Middle frontal gyrus (tissue), 1 donor: Measurements from ENCODE around the gene DNMT3B.
"Not testable (repeated sequence)": the region's sequence is repeated elsewhere in the genome, so short reads cannot be mapped to it uniquely, and the experiment has no call there.

ENCODE experiments used
- DNase-seq: peaks from one replicate; pipeline ENCODE4 v3.0.0-alpha.2; 2015; ENCODE audit warnings: low spot score; ENCODE audit errors: extremely low spot score

The DNMT3B gene

GRCh38 chr20:32789896-32790750 is 27.9 kb downstream of the DNMT3B start:
- DNase-seq, result peak; percentile 77

- no peak for DNase-seq
Measured at GRCh38 chr20:32790751-32791057, 28.5 kb downstream of the DNMT3B start.

- no peak for DNase-seq
Measured at GRCh38 chr20:32792316-32792715, 30.1 kb downstream of the DNMT3B start.

- DNase-seq, result no peak
Measured at GRCh38 chr20:32792731-32793458, 30.7 kb downstream of the DNMT3B start.

DNA sequence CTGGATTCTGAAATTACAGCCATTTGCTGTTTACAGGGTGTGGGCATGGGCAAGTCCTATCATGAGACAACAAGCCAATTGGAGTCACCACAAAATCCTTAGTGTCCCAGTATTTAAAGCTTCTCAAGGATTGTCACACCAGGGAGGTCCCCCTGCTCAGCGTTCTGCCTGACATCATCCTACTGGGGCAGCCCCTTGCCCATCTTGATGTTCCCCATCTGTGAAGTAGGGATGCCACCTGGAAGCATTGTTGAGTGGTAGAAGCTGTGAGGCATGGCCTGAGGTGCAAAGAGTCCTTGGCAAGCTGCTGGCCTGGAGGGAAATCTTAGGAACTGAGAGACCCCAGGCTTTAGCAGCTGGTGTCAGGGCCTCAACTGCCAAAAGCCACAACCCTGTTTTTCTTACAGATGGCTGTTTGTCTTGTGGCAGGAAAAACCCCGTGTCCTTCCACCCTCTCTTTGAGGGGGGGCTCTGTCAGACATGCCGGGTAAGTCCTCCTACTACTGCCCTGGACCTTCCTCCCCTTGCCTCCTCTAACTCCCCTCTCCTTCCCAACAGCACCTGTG is 34.3 kb downstream of the DNMT3B start:
- DNase-seq, result no peak

DNA sequence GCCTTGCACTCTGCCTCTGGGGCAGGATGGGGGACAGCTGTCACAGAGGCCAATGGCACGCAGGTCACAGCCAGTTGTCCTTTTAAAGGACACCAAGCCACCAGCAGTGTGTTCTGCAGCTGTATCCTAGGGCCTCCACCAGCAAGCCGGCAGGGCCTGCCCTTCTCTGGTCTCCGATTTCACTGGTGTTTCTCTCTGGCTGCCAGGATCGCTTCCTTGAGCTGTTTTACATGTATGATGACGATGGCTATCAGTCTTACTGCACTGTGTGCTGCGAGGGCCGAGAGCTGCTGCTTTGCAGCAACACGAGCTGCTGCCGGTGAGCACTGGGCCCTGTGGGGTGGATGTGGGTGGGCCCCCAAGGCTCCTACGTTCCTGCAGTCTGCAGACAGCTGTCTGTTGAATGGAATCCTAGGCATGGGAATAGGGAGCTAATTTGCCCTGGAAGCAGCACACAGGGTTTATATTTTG is 34.8 kb downstream of the DNMT3B start:
- no peak for DNase-seq

GRCh38 chr20:32797571-32797970 is 35.4 kb downstream of the DNMT3B start:
- not testable (repeated sequence) for DNase-seq

DNA sequence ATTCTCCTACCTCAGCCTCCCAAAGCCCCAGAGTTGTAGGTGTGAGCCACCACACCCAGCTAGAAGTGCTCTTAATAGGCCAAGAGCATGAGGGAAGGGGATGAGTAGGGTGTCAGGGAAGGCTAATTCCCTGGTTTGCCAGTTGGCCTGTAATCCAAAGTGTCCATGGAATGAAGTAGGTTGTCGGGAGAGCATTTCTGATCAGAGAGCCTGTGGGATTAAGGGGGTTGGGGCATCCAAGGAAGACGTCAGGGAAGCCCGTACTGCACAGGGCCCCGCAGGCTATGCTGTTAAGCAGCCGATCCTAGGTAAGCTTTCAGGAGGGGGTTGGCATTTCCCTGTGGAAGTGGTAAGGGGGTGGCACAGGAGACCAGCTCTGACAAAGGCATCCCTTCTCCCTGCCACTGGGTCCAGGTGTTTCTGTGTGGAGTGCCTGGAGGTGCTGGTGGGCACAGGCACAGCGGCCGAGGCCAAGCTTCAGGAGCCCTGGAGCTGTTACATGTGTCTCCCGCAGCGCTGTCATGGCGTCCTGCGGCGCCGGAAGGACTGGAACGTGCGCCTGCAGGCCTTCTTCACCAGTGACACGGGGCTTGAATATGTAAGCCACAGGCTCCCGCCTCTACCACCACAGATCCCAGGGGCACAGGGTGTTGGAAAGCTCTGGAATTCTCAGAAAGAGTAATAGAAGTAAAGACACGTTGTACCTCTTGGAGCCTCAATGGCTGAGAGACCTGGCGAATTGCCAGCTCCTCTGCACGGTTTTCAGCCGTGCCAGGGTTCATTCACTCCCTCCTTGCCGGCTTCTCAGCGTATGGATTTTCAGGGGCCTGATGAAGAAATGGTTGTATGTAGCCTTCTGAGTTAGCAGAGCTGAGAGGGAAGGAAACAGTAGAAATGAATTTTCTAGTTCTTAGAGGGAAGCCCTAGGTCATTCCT is 36.1 kb downstream of the DNMT3B start:
- no peak for DNase-seq

DNA sequence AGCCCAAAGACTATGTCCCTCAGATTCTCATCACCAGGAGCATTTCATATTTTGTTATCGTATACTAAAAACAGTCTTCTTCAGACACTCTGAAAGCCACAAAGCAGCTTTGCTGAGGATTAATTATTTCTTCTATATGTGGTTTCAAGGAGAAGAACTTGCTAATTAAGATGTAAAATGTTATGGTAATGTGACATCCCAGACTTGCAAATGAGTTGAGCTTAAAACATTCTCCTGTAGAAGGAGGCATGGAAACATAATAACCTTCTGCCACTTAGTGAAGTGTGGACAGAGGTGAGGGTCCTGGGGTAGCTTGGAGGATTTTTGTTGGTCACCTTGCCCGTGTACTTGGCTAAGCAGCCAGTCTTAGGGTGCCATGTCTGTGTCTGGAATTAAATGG is 40.9 kb downstream of the DNMT3B start:
- no peak for DNase-seq

GRCh38 chr20:32804022-32804715 is 42.0 kb downstream of the DNMT3B start:
- DNase-seq, result no peak

GRCh38 chr20:32804817-32805216 is 42.6 kb downstream of the DNMT3B start:
- no peak for DNase-seq

DNA sequence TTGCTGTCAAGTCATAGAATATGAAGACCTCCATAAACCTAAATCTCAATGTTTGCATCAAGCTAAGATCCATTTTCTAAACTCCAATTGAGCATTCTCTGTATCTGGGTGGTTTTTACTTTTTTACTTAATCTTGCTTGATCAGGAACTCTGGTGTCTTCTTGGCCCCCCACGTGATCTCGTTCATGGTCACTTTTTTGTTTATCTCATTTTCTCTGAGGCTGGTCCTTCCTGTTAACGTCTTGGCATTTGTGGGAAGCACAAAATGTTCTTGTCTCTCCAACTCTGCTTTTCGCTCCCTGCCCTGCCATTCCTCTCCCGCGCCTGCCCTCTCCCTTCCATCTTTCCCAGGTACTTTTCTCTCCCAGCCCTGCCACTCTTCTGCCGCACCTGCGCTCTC is 43.5 kb downstream of the DNMT3B start:
- DNase-seq, result no peak

GRCh38 chr20:32806356-32806755 is 44.2 kb downstream of the DNMT3B start:
- DNase-seq, result no peak

GRCh38 chr20:32807706-32808105 is 45.5 kb downstream of the DNMT3B start:
- no peak for DNase-seq

DNA sequence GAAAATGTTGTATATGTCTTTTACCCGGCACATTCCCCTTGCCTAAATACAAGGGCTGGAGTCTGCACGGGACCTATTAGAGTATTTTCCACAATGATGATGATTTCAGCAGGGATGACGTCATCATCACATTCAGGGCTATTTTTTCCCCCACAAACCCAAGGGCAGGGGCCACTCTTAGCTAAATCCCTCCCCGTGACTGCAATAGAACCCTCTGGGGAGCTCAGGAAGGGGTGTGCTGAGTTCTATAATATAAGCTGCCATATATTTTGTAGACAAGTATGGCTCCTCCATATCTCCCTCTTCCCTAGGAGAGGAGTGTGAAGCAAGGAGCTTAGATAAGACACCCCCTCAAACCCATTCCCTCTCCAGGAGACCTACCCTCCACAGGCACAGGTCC is 46.3 kb downstream of the DNMT3B start:
- no peak for DNase-seq

DNA sequence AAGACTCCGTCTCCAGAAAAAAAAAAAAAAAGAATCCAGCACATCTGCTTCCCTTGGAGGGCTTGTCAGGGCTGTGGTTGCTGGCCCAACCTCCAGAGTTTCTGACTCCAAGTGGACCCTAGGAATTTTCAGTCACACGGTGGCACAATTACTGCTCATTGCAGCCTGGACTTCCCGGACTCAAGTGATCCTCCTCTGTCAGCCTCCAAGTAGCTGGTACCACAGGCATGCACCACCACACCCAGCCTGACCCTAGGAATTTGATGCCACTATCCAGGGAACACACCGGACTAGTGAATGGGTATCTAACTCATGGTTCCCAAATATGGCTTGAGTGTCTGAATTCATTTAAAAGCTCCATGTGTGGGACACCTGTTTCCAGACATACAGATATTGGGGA is 47.7 kb downstream of the DNMT3B start:
- no peak for DNase-seq

- DNase-seq, result no peak
Measured at GRCh38 chr20:32810941-32811340, 48.8 kb downstream of the DNMT3B start.

- no peak for DNase-seq
Measured at GRCh38 chr20:32811886-32812285, 49.7 kb downstream of the DNMT3B start.

DNA sequence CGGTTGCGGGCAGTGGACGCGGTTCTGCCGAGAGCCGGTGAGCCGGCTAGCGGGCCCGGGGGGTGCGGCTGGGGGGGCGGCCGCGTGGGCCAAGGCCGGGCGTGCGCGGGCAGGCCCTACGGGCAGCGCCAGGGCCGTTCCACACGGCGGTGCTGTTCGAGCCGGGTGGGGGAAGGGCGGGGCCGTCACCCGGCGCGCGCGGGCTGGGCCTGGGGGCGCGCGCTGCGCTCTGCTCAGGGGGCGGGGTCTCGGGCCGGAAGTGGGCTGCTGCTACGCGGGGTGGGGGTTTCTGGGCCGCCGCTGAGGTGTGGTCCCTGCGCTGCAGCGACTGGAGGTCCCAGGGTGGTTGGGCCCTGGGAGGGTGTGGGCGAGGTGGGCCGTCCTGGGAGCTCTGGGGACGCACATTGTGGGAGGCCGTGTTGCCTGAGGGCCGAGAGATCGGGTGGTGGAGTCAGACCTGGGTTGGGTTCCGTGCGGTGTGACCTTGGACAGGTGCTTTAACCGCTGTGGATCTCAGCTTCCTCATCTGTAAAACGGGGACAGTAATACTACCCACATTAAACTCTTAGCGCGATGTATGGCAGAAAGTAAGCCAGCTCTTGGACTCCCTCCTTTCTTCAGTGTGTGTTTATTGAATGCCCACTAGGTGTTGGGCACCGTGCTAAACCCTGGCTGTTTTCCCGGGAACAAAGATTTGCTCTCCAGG is 58.0 kb downstream of the DNMT3B start:
- DNase-seq, result no peak
